ENCODE results near the gene CCDC28A. TPM values are rescaled to one million over a fixed set of nuclear protein-coding genes. Genes with fewer than 3 reads are reported as not detected.

The CCDC28A gene
- total RNA-seq, 1 donor from 2014 or later: 9.2 TPM

GRCh38 chr6:138785980-138786379 is 12.4 kb downstream of the CCDC28A start:
- ATAC-seq (peak; percentile 71), DNase-seq (ENCODE audit: missing footprints) (no peak)
- intact Hi-C loops (cut with DNase I): no loop called here

GRCh38 chr6:138787138-138787537 is 13.6 kb downstream of the CCDC28A start:
- ATAC-seq (no peak), DNase-seq (ENCODE audit: missing footprints) (no peak)
- intact Hi-C loops (cut with DNase I): no loop called here

GRCh38 chr6:138795809-138796603 is 22.4 kb downstream of the CCDC28A start, which contains the start of gene ECT2L:
ECT2L (plus strand) TSS chr6:138796087; CDS start chr6:138813275, 17,188 bp downstream.
- DNase-seq (ENCODE audit: missing footprints) (peak; percentile 92), ATAC-seq (peak; percentile 96)
- intact Hi-C loops (cut with DNase I): no loop called here

GRCh38 chr6:138796771-138797170 is 23.2 kb downstream of the CCDC28A start:
- ATAC-seq: no peak
- intact Hi-C loops (cut with DNase I): no loop called here
- DNase-seq (ENCODE audit: missing footprints): no peak

- intact Hi-C loops (cut with DNase I): no loop called here
- no peak for DNase-seq (ENCODE audit: missing footprints)
- no peak for ATAC-seq
Measured at GRCh38 chr6:138797806-138798446, 24.4 kb downstream of the CCDC28A start.

- no peak for DNase-seq (ENCODE audit: missing footprints)
- intact Hi-C loops (cut with DNase I): no loop called here
- ATAC-seq: no peak
Measured at GRCh38 chr6:138800377-138801150, 27.0 kb downstream of the CCDC28A start.

GRCh38 chr6:138803331-138803730 is 29.8 kb downstream of the CCDC28A start:
- intact Hi-C loops (cut with DNase I): no loop called here
- no peak for ATAC-seq
- DNase-seq (ENCODE audit: missing footprints): no peak

- intact Hi-C loops (cut with DNase I): no loop called here
- no peak for DNase-seq (ENCODE audit: missing footprints)
- peak; percentile 54 for ATAC-seq
Measured at GRCh38 chr6:138803861-138804260, 30.3 kb downstream of the CCDC28A start.

GRCh38 chr6:138805016-138805765 is 31.6 kb downstream of the CCDC28A start:
- ATAC-seq: peak; percentile 77
- intact Hi-C loops (cut with DNase I): no loop called here

GRCh38 chr6:138806889-138807288 is 33.3 kb downstream of the CCDC28A start:
- intact Hi-C loops (cut with DNase I): no loop called here
- ATAC-seq (no peak), DNase-seq (ENCODE audit: missing footprints) (no peak)

More at GRCh38 chr6:138805016-138805765, 31.6 kb downstream of the CCDC28A start:
- DNase-seq (ENCODE audit: missing footprints): no peak

- no peak for ATAC-seq
- DNase-seq (ENCODE audit: missing footprints): no peak
- intact Hi-C loops (cut with DNase I): loop anchor here (5.0 to 10.0 kb wide), 3 partner anchors 95 to 558 kb away; no protein-coding TSS in a partner anchor
Measured at GRCh38 chr6:138809677-138810076, 36.1 kb downstream of the CCDC28A start.

- DNase-seq (ENCODE audit: missing footprints): no peak
- intact Hi-C loops (cut with DNase I): loop anchor here (5.0 to 10.0 kb wide), 3 partner anchors 93 to 555 kb away; no protein-coding TSS in a partner anchor
- ATAC-seq: no peak
Measured at GRCh38 chr6:138811866-138812265, 38.3 kb downstream of the CCDC28A start.

- DNase-seq (ENCODE audit: missing footprints): no peak
- no peak for ATAC-seq
- intact Hi-C loops (cut with DNase I): loop anchor here (5.0 to 10.0 kb wide), 3 partner anchors 90 to 553 kb away; no protein-coding TSS in a partner anchor
Measured at GRCh38 chr6:138814179-138814834, 40.7 kb downstream of the CCDC28A start.

GRCh38 chr6:138815221-138815620 is 41.7 kb downstream of the CCDC28A start:
- DNase-seq (ENCODE audit: missing footprints) (no peak), ATAC-seq (no peak)
- intact Hi-C loops (cut with DNase I): loop anchor here (10.0 kb wide), 2 partner anchors 90 to 300 kb away; no protein-coding TSS in a partner anchor

- ATAC-seq (peak; percentile 60), DNase-seq (ENCODE audit: missing footprints) (no peak)
- intact Hi-C loops (cut with DNase I): loop anchor here (1.0 to 10.0 kb wide), 3 partner anchors 89 to 299 kb away; partner anchors contain the start of gene REPS1
Measured at GRCh38 chr6:138815797-138816528, 42.4 kb downstream of the CCDC28A start.

- intact Hi-C loops (cut with DNase I): loop anchor here (10.0 kb wide), 2 partner anchors 87 to 297 kb away; no protein-coding TSS in a partner anchor
- DNase-seq (ENCODE audit: missing footprints): no peak
- no peak for ATAC-seq
Measured at GRCh38 chr6:138817799-138818198, 44.2 kb downstream of the CCDC28A start.

Data from Right ventricle myocardium inferior (tissue), 1 donor.